ENCODE data around the gene ENAH. TPM values are rescaled to one million over a fixed set of nuclear protein-coding genes. Genes with fewer than 3 reads are reported as not detected.

The ENAH gene
- total and polyA plus RNA-seq, 8 donors, result 8.0 to 62.8 (median 31.9) TPM

DNA sequence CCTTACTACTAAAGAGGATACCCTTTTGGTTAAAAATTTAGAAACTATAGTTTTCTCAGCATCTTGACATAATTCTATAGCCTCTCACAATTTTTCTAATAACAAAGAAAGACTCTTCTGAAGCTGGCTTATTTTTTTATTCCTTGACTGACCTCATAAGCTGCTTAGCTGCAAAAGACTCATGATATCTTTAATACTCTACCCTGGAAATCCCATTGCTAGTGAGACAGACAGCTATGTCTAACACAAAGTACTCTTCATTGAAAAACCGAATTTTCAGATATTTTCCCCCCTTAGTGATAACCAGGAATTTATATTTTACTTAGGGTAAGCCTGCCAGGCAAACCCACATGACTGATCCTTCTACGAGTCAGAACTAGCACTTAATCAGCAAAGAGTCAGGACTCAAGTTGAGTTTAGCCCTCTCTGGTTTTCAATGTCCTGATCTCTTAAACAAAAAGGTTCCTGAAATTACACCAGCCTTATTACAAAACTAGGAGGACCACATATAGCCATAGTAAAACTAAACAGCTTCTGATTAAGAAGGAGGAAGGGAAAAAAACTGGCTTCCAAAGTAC lies 56.9 kb downstream of the ENAH start:
- intact Hi-C loops (cut with DNase I), result no loop called here
- peaks cover 0 to 4% (median 0%) of the 10 kb centered on the region in 3 donors for H3K4me1 ChIP-seq
- no peaks in the 10 kb centered on the region for H3K36me3 ChIP-seq
- DNase-seq (no peak), FAIRE-seq (no peak), ATAC-seq (no peak)
- H3K4me3 ChIP-seq, result no peak overlapping the region
- 27 to 36% methylated on average over 2 of the region's 2 CpGs for WGBS, 2 donors
- H3K27me3 ChIP-seq, result no peaks in the 10 kb centered on the region
- no peak overlapping the region for H3K27ac ChIP-seq
- TF ChIP-seq, protein P1, sequence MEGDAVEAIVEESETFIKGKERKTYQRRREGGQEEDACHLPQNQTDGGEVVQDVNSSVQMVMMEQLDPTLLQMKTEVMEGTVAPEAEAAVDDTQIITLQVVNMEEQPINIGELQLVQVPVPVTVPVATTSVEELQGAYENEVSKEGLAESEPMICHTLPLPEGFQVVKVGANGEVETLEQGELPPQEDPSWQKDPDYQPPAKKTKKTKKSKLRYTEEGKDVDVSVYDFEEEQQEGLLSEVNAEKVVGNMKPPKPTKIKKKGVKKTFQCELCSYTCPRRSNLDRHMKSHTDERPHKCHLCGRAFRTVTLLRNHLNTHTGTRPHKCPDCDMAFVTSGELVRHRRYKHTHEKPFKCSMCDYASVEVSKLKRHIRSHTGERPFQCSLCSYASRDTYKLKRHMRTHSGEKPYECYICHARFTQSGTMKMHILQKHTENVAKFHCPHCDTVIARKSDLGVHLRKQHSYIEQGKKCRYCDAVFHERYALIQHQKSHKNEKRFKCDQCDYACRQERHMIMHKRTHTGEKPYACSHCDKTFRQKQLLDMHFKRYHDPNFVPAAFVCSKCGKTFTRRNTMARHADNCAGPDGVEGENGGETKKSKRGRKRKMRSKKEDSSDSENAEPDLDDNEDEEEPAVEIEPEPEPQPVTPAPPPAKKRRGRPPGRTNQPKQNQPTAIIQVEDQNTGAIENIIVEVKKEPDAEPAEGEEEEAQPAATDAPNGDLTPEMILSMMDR (IDR thresholded peaks at IDR 0.05), result no peak
- H3K9me3 ChIP-seq, result no peaks in the 10 kb centered on the region

DNA sequence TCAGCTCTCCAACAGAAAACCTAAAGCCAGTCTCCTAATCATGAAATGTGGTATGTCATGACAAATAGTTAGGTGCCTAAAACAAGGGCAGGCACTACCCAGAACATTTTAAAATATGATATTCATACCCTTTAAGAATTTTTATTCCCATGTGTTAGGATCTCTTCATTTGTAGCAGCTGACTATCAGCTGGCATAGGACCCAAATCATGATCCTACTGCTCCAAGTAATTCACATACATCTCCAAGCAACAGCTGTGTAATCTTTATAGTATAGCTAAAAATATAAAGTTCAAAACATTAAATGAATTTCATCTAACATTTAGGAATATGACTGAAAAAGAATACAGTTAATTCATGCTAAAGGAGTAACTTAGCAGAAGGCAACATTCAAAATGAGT lies 57.5 kb downstream of the ENAH start:
- TF ChIP-seq, protein P1 (IDR thresholded peaks at IDR 0.05), result no peak
- FAIRE-seq (no peak), DNase-seq (no peak), ATAC-seq (no peak)
- Histone ChIP-seq H3K4me1 (peaks cover 0 to 4% (median 0%) of the 10 kb centered on the region in 3 donors), H3K27ac (no peak overlapping the region), H3K4me3 (no peak overlapping the region), H3K9me3 (no peaks in the 10 kb centered on the region), H3K27me3 (no peaks in the 10 kb centered on the region), H3K36me3 (no peaks in the 10 kb centered on the region)
- intact Hi-C loops (cut with DNase I), result no loop called here

DNA sequence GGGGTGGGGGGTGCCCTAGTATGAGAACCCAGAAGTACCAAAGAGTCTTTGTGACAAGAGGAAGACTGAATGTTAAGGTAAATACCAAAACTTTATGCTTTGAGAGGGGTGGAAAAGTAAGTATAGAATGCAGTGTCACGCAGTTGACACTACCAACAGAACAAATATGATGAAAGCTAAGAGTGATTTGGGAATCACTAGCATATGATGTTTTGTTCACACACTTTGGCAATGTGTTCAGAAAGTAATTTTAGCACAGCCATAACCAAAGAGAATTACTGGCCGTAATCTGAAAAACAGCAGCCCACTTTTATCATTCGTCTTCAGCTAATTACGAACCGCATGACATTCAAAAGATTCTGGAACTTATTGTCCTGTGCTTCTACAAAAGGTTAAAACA lies 59.5 kb downstream of the ENAH start:
- 95 to 98% methylated on average over 5 of the region's 5 CpGs for whole genome bisulfite sequencing, 2 donors
- Histone ChIP-seq H3K27me3 (no peaks in the 10 kb centered on the region), H3K4me3 (no peak overlapping the region), H3K9me3 (no peaks in the 10 kb centered on the region), H3K27ac (no peak overlapping the region), H3K4me1 (peaks cover 0 to 9% (median 7%) of the 10 kb centered on the region in 3 donors), H3K36me3 (no peaks in the 10 kb centered on the region)
- TF ChIP-seq, protein P1 (IDR thresholded peaks at IDR 0.05), result no peak
- no peak for FAIRE-seq
- no peak for ATAC-seq
- intact Hi-C loops (cut with DNase I), result no loop called here
- no peak for DNase-seq

DNA sequence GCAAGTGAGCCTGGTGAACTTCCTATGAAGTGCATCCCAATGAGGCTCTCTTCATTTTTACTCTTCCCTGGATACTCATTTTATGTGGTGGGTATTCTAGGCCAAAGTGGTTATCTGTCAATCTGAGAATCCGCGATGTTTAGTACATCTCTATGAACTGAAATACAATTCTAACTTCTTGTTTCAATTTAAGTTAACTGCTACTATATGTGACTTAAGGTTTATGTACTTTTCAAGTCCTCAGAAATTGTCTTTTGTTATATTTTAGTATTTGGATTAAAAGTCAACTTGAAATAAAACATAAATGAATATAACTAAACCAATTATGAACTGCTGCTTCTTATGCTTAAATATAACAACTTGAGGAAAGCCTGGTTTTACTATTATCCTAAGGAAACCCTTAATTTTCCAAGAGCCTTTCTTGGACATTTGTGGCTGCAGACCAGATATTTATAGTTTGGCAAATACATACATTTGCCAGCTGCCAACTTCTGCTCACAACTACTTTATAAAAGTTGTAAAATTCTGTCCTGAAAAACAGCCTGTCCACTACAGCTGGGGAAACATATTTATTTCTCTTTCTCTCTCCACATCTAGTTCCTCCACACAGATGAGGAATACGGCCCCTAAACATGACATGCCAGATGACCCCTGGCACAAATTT lies 60.4 kb downstream of the ENAH start:
- peaks cover 0 to 8% (median 7%) of the 10 kb centered on the region in 3 donors for H3K4me1 ChIP-seq
- H3K9me3 ChIP-seq, result no peaks in the 10 kb centered on the region
- intact Hi-C loops (cut with DNase I), result no loop called here
- no peaks in the 10 kb centered on the region for H3K27me3 ChIP-seq
- H3K27ac ChIP-seq, result no peak overlapping the region
- TF ChIP-seq, protein P1 (IDR thresholded peaks at IDR 0.05), result no peak
- FAIRE-seq, result peak; percentile 17
- no peaks in the 10 kb centered on the region for H3K36me3 ChIP-seq
- WGBS, 2 donors, result 79 to 82% methylated on average over 3 of the region's 3 CpGs
- no peak overlapping the region for H3K4me3 ChIP-seq
- DNase-seq, result no peak
- ATAC-seq, result no peak

DNA sequence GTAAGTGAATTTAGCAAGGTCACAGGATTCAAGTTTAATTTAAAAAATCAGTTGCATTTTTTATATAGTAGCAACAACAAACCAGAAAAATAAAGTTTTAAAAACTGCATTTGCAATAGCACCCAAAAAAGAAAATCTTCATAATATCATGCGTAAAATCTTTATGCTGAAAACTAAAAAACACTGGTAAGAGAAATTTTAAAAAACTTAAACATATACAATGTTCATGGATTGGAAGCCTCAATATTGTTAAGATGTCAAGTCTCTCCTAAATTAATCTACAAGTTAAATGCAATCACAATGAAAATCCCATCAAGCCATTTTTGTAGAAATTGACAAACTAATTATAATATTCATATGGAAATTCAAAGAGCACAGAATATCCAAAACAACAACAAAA lies 65.6 kb downstream of the ENAH start:
- no peak for FAIRE-seq
- TF ChIP-seq, protein P1 (IDR thresholded peaks at IDR 0.05), result no peak
- Histone ChIP-seq H3K4me3 (no peak overlapping the region), H3K27ac (no peak overlapping the region), H3K27me3 (no peaks in the 10 kb centered on the region), H3K9me3 (no peaks in the 10 kb centered on the region), H3K4me1 (peaks cover 0 to 13% (median 8%) of the 10 kb centered on the region in 3 donors), H3K36me3 (no peaks in the 10 kb centered on the region)
- 97 to 100% methylated on average over 1 of the region's 1 CpG for WGBS, 2 donors
- no peak for DNase-seq
- ATAC-seq, result no peak
- intact Hi-C loops (cut with DNase I), result no loop called here

All from pancreas (tissue), 10 donors.